Measurements from ENCODE around the gene MACROH2A2. TPM values are rescaled to one million over a fixed set of nuclear protein-coding genes. Genes with fewer than 3 reads are reported as not detected.
A peak's percentile ranks its signal among the peaks of the same experiment; 100 is the strongest.

The MACROH2A2 gene
- total RNA-seq, 2 donors from 2014 or later, result 15.1 to 22.1 TPM

- intact Hi-C loops (cut with DNase I), result no loop called here
- Histone ChIP-seq H3K9ac (ENCODE audit: low read depth in 2 of 2, low read length in 2 of 2) (no peak overlapping the region), H3K27ac (no peak overlapping the region), H3K4me3 (no peak overlapping the region), H3K27me3 (no peaks in the 10 kb centered on the region), H3K9me3 (no peaks in the 10 kb centered on the region), H3K4me1 (no peaks in the 10 kb centered on the region), H3K36me3 (no peaks in the 10 kb centered on the region)
- DNase-seq, result no peak
- TF ChIP-seq CTCF (IDR thresholded peaks at IDR 0.05), result no peak
Measured at GRCh38 chr10:70124415-70124814, 71.8 kb downstream of the MACROH2A2 start.

GRCh38 chr10:70124918-70125317 is 72.3 kb downstream of the MACROH2A2 start:
- Histone ChIP-seq H3K4me3 (no peak overlapping the region), H3K27ac (no peak overlapping the region), H3K27me3 (no peaks in the 10 kb centered on the region), H3K4me1 (no peaks in the 10 kb centered on the region), H3K9me3 (no peaks in the 10 kb centered on the region), H3K36me3 (no peaks in the 10 kb centered on the region), H3K9ac (ENCODE audit: low read depth in 2 of 2, low read length in 2 of 2) (no peak overlapping the region)
- no peak for TF ChIP-seq CTCF (IDR thresholded peaks at IDR 0.05)
- intact Hi-C loops (cut with DNase I), result no loop called here
- no peak for DNase-seq

- Histone ChIP-seq H3K9me3 (no peaks in the 10 kb centered on the region), H3K36me3 (no peaks in the 10 kb centered on the region), H3K27ac (no peak overlapping the region), H3K4me3 (no peak overlapping the region), H3K27me3 (no peaks in the 10 kb centered on the region), H3K4me1 (no peaks in the 10 kb centered on the region), H3K9ac (ENCODE audit: low read depth in 2 of 2, low read length in 2 of 2) (no peak overlapping the region)
- no peak for DNase-seq
- intact Hi-C loops (cut with DNase I), result no loop called here
- TF ChIP-seq CTCF (IDR thresholded peaks at IDR 0.05), result no peak
Measured at GRCh38 chr10:70125918-70126552, 73.4 kb downstream of the MACROH2A2 start.

GRCh38 chr10:70126700-70127395 is 74.2 kb downstream of the MACROH2A2 start:
- Histone ChIP-seq H3K36me3 (no peaks in the 10 kb centered on the region), H3K9ac (ENCODE audit: low read depth in 2 of 2, low read length in 2 of 2) (no peak overlapping the region), H3K4me1 (no peaks in the 10 kb centered on the region), H3K9me3 (no peaks in the 10 kb centered on the region), H3K4me3 (no peak overlapping the region), H3K27ac (no peak overlapping the region), H3K27me3 (no peaks in the 10 kb centered on the region)
- no peak for TF ChIP-seq CTCF (IDR thresholded peaks at IDR 0.05)
- DNase-seq, result no peak
- intact Hi-C loops (cut with DNase I), result no loop called here

GRCh38 chr10:70130878-70131559 is 78.4 kb downstream of the MACROH2A2 start:
- H3K36me3 ChIP-seq, result no peaks in the 10 kb centered on the region
- intact Hi-C loops (cut with DNase I), result no loop called here
- no peak for TF ChIP-seq CTCF (IDR thresholded peaks at IDR 0.05)
- no peaks in the 10 kb centered on the region for H3K4me1 ChIP-seq
- no peaks in the 10 kb centered on the region for H3K9me3 ChIP-seq
- H3K27me3 ChIP-seq, result no peaks in the 10 kb centered on the region
- H3K4me3 ChIP-seq, result peak overlapping the region; percentile 67
- peak overlapping the region; percentile 79 to 97 for H3K9ac ChIP-seq (ENCODE audit: low read depth in 2 of 2, low read length in 2 of 2)
- DNase-seq, result no peak
- H3K27ac ChIP-seq, result no peak overlapping the region

Data from colonic mucosa (tissue), 4 donors.